ENCODE measurements around the gene MAPK10.
"Not testable (repeated sequence)": the region's sequence is repeated elsewhere in the genome, so short reads cannot be mapped to it uniquely, and the experiment has no call there.

DNA sequence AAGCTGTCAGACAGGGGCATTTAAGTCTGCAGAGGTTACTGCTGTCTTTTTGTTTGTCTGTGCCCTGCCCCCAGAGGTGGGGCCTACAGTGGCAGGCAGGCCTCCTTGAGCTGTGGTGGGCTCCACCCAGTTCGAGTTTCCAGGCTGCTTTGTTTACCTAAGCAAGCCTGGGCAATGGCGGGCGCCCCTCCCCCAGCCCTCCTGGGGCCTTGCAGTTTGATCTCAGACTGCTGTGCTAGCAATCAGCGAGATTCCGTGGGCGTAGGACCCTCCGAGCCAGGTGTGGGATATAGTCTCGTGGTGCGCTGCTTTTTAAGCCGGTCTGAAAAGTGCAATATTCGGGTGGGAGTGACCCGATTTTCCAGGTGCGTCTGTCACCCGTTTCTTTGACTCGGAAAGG is 284.1 kb downstream of the MAPK10 start:
- TF ChIP-seq, protein P1, sequence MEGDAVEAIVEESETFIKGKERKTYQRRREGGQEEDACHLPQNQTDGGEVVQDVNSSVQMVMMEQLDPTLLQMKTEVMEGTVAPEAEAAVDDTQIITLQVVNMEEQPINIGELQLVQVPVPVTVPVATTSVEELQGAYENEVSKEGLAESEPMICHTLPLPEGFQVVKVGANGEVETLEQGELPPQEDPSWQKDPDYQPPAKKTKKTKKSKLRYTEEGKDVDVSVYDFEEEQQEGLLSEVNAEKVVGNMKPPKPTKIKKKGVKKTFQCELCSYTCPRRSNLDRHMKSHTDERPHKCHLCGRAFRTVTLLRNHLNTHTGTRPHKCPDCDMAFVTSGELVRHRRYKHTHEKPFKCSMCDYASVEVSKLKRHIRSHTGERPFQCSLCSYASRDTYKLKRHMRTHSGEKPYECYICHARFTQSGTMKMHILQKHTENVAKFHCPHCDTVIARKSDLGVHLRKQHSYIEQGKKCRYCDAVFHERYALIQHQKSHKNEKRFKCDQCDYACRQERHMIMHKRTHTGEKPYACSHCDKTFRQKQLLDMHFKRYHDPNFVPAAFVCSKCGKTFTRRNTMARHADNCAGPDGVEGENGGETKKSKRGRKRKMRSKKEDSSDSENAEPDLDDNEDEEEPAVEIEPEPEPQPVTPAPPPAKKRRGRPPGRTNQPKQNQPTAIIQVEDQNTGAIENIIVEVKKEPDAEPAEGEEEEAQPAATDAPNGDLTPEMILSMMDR (IDR thresholded peaks at IDR 0.05; ENCODE audit: low read depth, low read length, poor library complexity, severe bottlenecking), result not testable (repeated sequence)
- not testable (repeated sequence) for TF ChIP-seq EZH2phosphoT487 (IDR thresholded peaks at IDR 0.05; ENCODE audit: borderline replicate concordance, low read length)
